H9 (cell line): ENCODE data around the gene ADAMTS6. TPM values are rescaled to one million over a fixed set of nuclear protein-coding genes. Genes with fewer than 3 reads are reported as not detected.

Experiments used
- DNase-seq: peaks from one replicate; pipeline ENCODE4 v3.0.0-alpha.2; 2017
- H2AFZ ChIP-seq: one replicate; pipeline ENCODE4 v1.6.1; 2013; ENCODE audit warnings: mild to moderate bottlenecking, low read length, control low read depth, moderate library complexity
- H2AK5ac ChIP-seq: 2 replicates; pipeline ENCODE4 v1.6.1; 2013; ENCODE audit warnings: low read length, control low read depth, mixed read lengths; ENCODE audit not compliant: insufficient read length
- H2BK120ac ChIP-seq: one replicate; pipeline ENCODE4 v1.6.1; 2013; ENCODE audit warnings: low read depth, mild to moderate bottlenecking, low read length, control low read depth, inconsistent platforms; ENCODE audit not compliant: poor library complexity, severe bottlenecking
- H2BK12ac ChIP-seq: 2 replicates; pipeline ENCODE4 v1.6.1; 2013; ENCODE audit warnings: low read length, control low read depth, mixed read lengths, low read depth; ENCODE audit not compliant: insufficient read length
- H2BK15ac ChIP-seq: 2 replicates; pipeline ENCODE4 v1.6.1; 2013; ENCODE audit warnings: low read depth, low read length, control low read depth
- H2BK20ac ChIP-seq: one replicate; pipeline ENCODE4 v1.6.1; 2013; ENCODE audit warnings: low read depth, mild to moderate bottlenecking, low read length, control low read depth, inconsistent platforms; ENCODE audit not compliant: poor library complexity, severe bottlenecking
- H2BK5ac ChIP-seq: 2 replicates; pipeline ENCODE4 v1.6.1; 2013; ENCODE audit warnings: low read length, control low read depth, mixed read lengths; ENCODE audit not compliant: insufficient read length
- H3K14ac ChIP-seq: 2 replicates; pipeline ENCODE4 v1.6.1; 2013; ENCODE audit warnings: low read length, control low read depth; ENCODE audit not compliant: insufficient read depth
- H3K18ac ChIP-seq: 2 replicates; pipeline ENCODE4 v1.6.1; 2013; ENCODE audit warnings: low read depth, mild to moderate bottlenecking, mixed read lengths, low read length, control low read depth; ENCODE audit not compliant: insufficient read length
- H3K23ac ChIP-seq: 2 replicates; pipeline ENCODE4 v1.6.1; 2013; ENCODE audit warnings: low read length, control low read depth, mixed read lengths, low read depth; ENCODE audit not compliant: insufficient read length
- H3K23me2 ChIP-seq: 2 replicates; pipeline ENCODE4 v1.6.1; 2013; ENCODE audit warnings: low read depth, mild to moderate bottlenecking, mixed read lengths, low read length, control low read depth; ENCODE audit not compliant: insufficient read length, poor library complexity, severe bottlenecking
- H3K27ac ChIP-seq: 2 replicates; pipeline ENCODE4 v1.5.1; 2013; ENCODE audit warnings: low read length, control low read depth, mixed read lengths, low read depth; ENCODE audit not compliant: insufficient read length
- H3K27me3 ChIP-seq: 2 replicates; pipeline ENCODE4 v1.6.1; 2013; ENCODE audit warnings: low read length, control low read depth, inconsistent platforms; ENCODE audit not compliant: insufficient read depth
- H3K4ac ChIP-seq: 2 replicates; pipeline ENCODE4 v1.6.1; 2013; ENCODE audit warnings: low read depth, mild to moderate bottlenecking, control low read depth, inconsistent platforms, low read length, moderate library complexity
- H3K4me1 ChIP-seq: 2 replicates; pipeline ENCODE4 v1.6.1; 2013; ENCODE audit warnings: low read length, control low read depth, inconsistent platforms; ENCODE audit not compliant: insufficient read depth
- H3K4me2 ChIP-seq: 2 replicates; pipeline ENCODE4 v1.6.1; 2013; ENCODE audit warnings: low read length, control low read depth, mixed read lengths; ENCODE audit not compliant: insufficient read length, insufficient read depth
- H3K56ac ChIP-seq: 2 replicates; pipeline ENCODE4 v1.6.1; 2013; ENCODE audit warnings: low read depth, mild to moderate bottlenecking, mixed read lengths, low read length, control low read depth; ENCODE audit not compliant: insufficient read length
- H3K79me1 ChIP-seq: 2 replicates; pipeline ENCODE4 v1.6.1; 2013; ENCODE audit warnings: low read depth, mild to moderate bottlenecking, moderate library complexity, low read length, control low read depth, inconsistent platforms; ENCODE audit not compliant: insufficient read depth, poor library complexity, severe bottlenecking
- H3K79me2 ChIP-seq: 2 replicates; pipeline ENCODE4 v1.6.1; 2013; ENCODE audit warnings: low read length, control low read depth, inconsistent platforms; ENCODE audit not compliant: insufficient read depth
- H3K9ac ChIP-seq: 2 replicates; pipeline ENCODE4 v1.6.1; 2013; ENCODE audit warnings: low read length, control low read depth, mixed read lengths; ENCODE audit not compliant: insufficient read length; ENCODE audit errors: extremely low read depth
- H3K9me3 ChIP-seq: one replicate; pipeline ENCODE4 v1.6.1; 2013; ENCODE audit warnings: low read depth, low read length, inconsistent platforms; ENCODE audit not compliant: control insufficient read depth
- H3T11ph ChIP-seq: one replicate; pipeline ENCODE4 v1.6.1; 2013; ENCODE audit warnings: mild to moderate bottlenecking, low read length, control low read depth, inconsistent platforms
- H4K20me1 ChIP-seq: one replicate; pipeline ENCODE4 v1.6.1; 2013; ENCODE audit not compliant: control insufficient read depth, insufficient read length, insufficient read depth
- H4K5ac ChIP-seq: 2 replicates; pipeline ENCODE4 v1.6.1; 2013; ENCODE audit warnings: low read depth, mild to moderate bottlenecking, mixed read lengths, low read length, control low read depth; ENCODE audit not compliant: insufficient read length
- H4K8ac ChIP-seq: replicated peaks from 2 replicates; pipeline ENCODE4 v1.6.1; 2013; ENCODE audit warnings: low read length, control low read depth, mixed read lengths, low read depth; ENCODE audit not compliant: insufficient read length
- H4K91ac ChIP-seq: 2 replicates; pipeline ENCODE4 v1.6.1; 2013; ENCODE audit warnings: low read depth, mild to moderate bottlenecking, moderate library complexity, mixed read lengths, low read length, control low read depth; ENCODE audit not compliant: insufficient read length
- H3K27ac Mint-ChIP-seq, 3 experiments: 2 replicates in 2 of 3; 3 replicates in 1 of 3; pipeline ENCODE4 v1.8.0; 2020 to 2021; ENCODE audit warnings: mixed read lengths in 3 of 3, mild to moderate bottlenecking in 1 of 3, moderate library complexity in 1 of 3
- H3K27me3 Mint-ChIP-seq: 2 replicates; pipeline ENCODE4 v1.8.0; 2021; ENCODE audit warnings: low read depth, mild to moderate bottlenecking, moderate library complexity, mixed read lengths
- H3K36me3 Mint-ChIP-seq, 3 experiments: 2 replicates in 2 of 3; 3 replicates in 1 of 3; pipeline ENCODE4 v1.8.0; 2020 to 2021; ENCODE audit warnings: low read depth in 3 of 3, mixed read lengths in 3 of 3; ENCODE audit not compliant: insufficient read depth in 1 of 3
- H3K4me1 Mint-ChIP-seq, 2 experiments: 2 replicates each; pipeline ENCODE4 v1.8.0; 2020; ENCODE audit warnings: mixed read lengths in 2 of 2
- H3K4me3 Mint-ChIP-seq, 2 experiments: 2 replicates in 1 of 2; 3 replicates in 1 of 2; pipeline ENCODE4 v1.8.0; 2020 to 2021; ENCODE audit warnings: mild to moderate bottlenecking in 2 of 2, mixed read lengths in 2 of 2, moderate library complexity in 1 of 2
- H3K9me3 Mint-ChIP-seq, 2 experiments: 2 replicates in 1 of 2; 3 replicates in 1 of 2; pipeline ENCODE4 v1.8.0; 2020; ENCODE audit warnings: mild to moderate bottlenecking in 2 of 2, mixed read lengths in 2 of 2, moderate library complexity in 1 of 2
- CTCF ChIP-seq: fragments of 200-600 bp; sonication (generic); conservative IDR thresholded peaks from 3 replicates; pipeline ENCODE4 v1.8.0; 2021; ENCODE audit warnings: antibody characterized with exemption, mild to moderate bottlenecking
- WGBS: extraction: QIAGEN DNeasy Blood & Tissue Kit; methylation state at CpG from one replicate; pipeline ENCODE4 v1.1.7; 2013; ENCODE audit warnings: missing lambda C conversion rate, low lambda C conversion rate, mixed read lengths; ENCODE audit not compliant: insufficient read length; ENCODE audit errors: extremely low coverage; 5-methylcytosine and 5-hydroxymethylcytosine counted together
- total RNA-seq: library from RNA; stranded (reverse); gene quantifications from 2 replicates; pipeline ENCODE4 v1.2.1, GENCODE V29; 2021

ADAMTS6 gene
- total RNA-seq, 1 experiment from 2014 or later = 0.33 TPM

- H3K9me3 ChIP-seq = no peaks in the 10 kb centered on the region
- H3K23me2 ChIP-seq = no peaks in the 10 kb centered on the region
- no peak overlapping the region for H2BK20ac ChIP-seq
- no peaks in the 10 kb centered on the region for H3K79me2 ChIP-seq
- no peak overlapping the region for H3K9ac ChIP-seq
- no peak overlapping the region for H2BK5ac ChIP-seq
- no peak for TF ChIP-seq CTCF
- H3K4me3 Mint-ChIP-seq = no peak overlapping the region
- H3K27me3 ChIP-seq = no peaks in the 10 kb centered on the region
- no peak for DNase-seq
- H3K23ac ChIP-seq = no peak overlapping the region
- H2BK12ac ChIP-seq = no peak overlapping the region
- H3K4me1 Mint-ChIP-seq = peaks cover 5 to 9% of the 10 kb centered on the region in 2 experiments
- H3K4ac ChIP-seq = no peak overlapping the region
- H3K4me2 ChIP-seq = no peak overlapping the region
- H2BK15ac ChIP-seq = no peak overlapping the region
- H3K36me3 Mint-ChIP-seq = no peaks in the 10 kb centered on the region
- H3K27me3 Mint-ChIP-seq = no peaks in the 10 kb centered on the region
- no peak overlapping the region for H2BK120ac ChIP-seq
- H4K91ac ChIP-seq = no peak overlapping the region
- no peak overlapping the region for H2AFZ ChIP-seq
- no peaks in the 10 kb centered on the region for H4K20me1 ChIP-seq
- H3K27ac Mint-ChIP-seq = no peak overlapping the region
- no peak overlapping the region for H3K18ac ChIP-seq
- H3K14ac ChIP-seq = no peak overlapping the region
- WGBS = no CpG with 5 or more reads among the region's 2 CpGs
- H3K56ac ChIP-seq = no peak overlapping the region
- no peaks in the 10 kb centered on the region for H3K9me3 Mint-ChIP-seq
- no peaks in the 10 kb centered on the region for H3K4me1 ChIP-seq
- H4K5ac ChIP-seq = no peak overlapping the region
- no peak overlapping the region for H3T11ph ChIP-seq
- H3K79me1 ChIP-seq = no peaks in the 10 kb centered on the region
- no peak overlapping the region for H4K8ac ChIP-seq
- no peak overlapping the region for H2AK5ac ChIP-seq
- no peak overlapping the region for H3K27ac ChIP-seq
Measured at GRCh38 chr5:65243161-65243560, 238.6 kb downstream of the ADAMTS6 start.
